ENCODE data around the gene BACH2.
"Not testable (repeated sequence)": the region's sequence is repeated elsewhere in the genome, so short reads cannot be mapped to it uniquely, and the experiment has no call there.

The BACH2 gene

DNA sequence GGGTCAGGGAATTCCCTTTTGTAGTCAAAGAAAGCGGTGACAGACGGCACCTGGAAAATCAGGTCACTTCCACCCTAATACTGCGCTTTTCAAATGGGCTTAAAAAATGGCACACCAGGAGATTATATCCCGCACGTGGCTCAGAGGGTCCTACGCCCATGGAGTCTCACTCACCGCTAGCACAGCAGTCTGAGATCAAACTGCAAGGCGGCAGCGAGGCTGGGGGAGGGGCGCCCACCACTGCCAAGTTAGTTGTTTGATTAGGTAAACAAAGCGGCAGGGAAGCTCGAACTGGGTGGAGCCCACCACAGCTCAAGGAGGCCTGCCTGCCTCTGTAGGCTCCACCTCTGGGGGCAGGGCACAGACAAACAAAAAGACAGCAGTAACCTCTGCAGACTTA lies 242.4 kb downstream of the BACH2 start:
- DNase-seq: not testable (repeated sequence)

GRCh38 chr6:90053614-90054013 lies 243.0 kb downstream of the BACH2 start:
- no peak for DNase-seq

DNA sequence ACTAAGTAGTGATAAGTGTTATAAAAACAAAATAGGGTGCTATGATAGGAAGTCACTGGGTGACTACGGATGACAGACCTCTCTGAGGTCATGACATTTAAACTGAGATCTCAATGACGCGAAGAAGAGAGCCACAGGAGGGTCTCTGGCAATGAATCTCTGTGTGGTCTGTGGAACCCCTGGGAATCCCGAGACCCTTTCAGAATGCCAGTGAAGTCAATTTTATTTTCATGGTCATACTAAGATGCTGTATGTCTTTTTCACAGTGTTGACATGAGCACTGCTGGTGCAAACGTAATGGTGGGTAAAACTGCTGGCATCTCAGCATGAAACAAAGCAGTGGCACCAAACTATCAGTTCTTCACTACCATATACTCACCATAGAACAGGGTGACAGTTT lies 247.3 kb downstream of the BACH2 start:
- no peak for DNase-seq

DNA sequence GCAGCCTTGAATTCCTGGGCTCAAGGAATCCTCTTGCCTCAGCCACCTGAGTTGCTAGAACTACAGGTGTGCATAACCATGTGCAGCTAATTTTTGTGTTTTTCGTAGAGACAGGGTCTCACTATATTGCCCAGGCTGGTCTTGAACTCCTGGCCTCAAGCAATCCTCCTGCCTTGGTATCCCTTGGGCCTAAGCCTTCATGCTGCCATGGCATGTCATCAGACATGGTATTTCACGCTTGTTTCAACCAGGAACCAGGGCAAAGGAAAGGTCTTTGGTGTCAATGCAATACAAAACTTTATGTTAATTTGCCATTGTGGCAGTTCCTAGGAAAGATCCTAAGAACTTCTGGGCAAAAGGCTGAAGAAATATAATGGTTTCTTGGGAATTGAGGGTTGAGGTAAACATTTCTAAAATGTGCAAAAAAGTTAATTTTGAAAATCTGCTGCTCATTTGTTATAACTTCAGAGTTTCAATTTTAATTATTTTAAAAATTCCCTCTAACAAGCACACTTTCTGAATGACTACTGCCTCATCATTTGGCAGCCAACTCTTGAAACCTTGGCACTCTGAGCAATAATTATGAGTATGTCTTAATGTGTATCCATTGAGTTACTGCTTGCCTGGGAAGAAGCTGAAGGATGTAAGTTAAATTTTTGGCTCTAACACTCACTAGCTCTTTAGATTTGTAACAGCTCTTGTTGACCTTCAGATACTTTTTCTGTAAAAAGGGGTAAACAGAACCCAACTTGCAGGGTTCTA lies 248.3 kb downstream of the BACH2 start:
- no peak for DNase-seq

GRCh38 chr6:90045535-90045934 lies 251.1 kb downstream of the BACH2 start:
- no peak for DNase-seq

DNA sequence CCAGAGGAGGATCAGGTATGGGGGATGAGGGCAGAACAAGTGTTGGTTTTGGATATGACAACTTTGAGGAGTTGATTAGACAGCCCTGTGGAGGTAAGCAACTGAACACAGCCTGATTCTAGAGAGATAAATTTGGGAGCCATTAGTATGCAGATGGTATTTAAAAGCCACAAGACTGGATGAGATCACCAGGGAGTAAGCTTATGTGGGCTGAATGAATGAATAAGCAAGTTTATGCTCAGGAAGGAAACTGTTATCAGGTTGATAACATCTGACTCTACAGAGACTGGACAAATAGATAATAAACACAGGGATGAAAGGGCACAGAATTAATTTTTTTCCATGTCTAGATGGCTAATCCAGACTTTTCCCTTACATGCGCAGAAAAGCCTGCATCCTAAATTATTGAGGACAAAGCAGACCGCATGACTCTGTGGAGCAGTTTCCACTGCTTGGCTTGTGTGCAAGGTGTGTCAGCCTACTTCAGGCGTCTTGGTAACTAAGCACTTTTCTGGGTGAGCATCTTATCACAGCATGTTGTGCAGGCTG lies 251.7 kb downstream of the BACH2 start:
- DNase-seq: no peak

GRCh38 chr6:90044182-90044832 lies 252.3 kb downstream of the BACH2 start:
- no peak for DNase-seq

GRCh38 chr6:90040931-90041330 lies 255.7 kb downstream of the BACH2 start:
- DNase-seq: no peak

GRCh38 chr6:90039911-90040310 lies 256.7 kb downstream of the BACH2 start:
- no peak for DNase-seq

DNA sequence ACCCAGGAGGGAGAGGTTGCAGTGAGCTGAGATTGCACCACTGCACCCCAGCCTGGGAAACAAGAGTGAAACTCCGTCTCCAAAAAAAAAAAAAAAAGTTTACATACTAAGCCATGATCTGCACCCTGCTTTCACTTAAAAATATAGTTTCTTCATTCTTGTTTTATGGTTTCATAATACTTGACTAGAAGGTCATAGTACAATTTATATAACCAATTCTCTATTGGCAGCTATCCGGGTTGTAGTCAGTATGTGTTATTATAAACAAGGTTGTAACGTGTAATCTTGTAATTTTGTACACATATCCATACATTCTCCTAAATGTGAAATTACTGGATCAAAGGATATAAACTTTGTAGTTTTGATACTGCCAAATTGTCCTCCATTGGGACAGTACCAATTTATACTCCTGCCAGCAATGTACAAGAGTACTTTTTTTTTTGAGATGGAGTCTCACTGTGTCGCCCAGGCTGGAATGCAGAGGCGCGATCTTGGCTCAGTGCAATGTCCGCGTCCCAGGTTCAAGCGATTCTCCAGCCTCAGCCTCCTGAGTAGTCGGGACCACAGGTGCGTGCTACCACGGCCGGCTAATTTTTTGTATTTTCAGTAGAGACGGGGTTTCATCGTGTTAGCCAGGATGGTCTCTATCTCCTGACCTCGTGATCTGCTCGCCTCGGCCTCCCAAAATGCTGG lies 257.5 kb downstream of the BACH2 start:
- no peak for DNase-seq

GRCh38 chr6:90036963-90037362 lies 259.7 kb downstream of the BACH2 start:
- no peak for DNase-seq

DNA sequence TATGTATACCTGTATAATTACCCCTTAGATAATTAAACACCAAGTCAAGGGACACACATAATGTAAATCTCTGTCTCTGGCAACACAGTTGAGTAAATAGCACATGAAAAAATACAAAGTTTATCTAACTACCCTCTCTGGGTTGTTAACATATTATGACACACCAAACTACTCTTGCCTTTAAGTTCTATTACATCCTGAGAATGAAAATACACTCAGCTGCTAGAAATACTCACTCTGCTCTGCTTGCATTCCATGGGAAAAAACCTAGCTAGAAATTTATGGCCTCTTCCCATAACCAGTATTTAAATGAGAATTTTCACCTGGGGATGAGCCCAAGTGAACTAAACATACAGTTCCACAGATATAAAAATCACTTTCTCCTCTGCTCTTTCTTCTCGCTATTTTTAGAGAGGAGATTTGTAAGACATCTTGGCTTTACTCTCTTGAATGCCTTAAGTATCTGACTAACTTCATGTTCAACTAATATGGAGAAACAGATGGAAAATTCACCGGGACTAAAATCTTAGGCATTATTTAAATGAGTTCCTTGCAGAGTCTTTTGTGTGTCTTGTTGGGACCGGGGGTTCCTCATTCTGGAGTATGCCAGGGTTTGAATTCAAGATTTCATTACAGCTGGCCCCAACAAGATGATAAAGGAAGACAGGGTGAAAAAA lies 261.5 kb downstream of the BACH2 start:
- no peak for DNase-seq

DNA sequence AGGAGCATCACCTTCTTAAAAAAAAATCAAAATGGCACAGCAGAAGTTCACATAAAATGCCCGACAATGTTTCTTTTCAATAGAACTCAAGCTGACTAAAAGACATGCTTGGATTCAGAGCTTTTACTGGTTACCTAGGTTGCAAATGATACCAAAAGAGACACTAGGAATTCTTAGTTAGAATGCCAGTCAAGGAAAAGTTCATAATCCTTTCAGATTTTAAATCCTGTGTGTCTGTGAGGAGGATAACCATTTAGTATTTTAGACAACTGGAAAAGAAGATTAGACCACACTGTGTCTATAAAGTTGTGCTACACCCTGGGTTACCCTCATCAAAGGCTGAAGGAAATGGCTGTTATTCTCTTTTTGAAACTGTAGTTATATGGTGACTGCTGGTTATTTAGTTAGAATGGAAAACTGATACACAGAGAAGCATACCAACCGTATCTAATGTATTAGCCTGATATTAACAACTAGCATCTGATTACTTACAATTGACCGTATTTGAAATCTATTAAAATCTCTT lies 262.8 kb downstream of the BACH2 start:
- no peak for DNase-seq

DNA sequence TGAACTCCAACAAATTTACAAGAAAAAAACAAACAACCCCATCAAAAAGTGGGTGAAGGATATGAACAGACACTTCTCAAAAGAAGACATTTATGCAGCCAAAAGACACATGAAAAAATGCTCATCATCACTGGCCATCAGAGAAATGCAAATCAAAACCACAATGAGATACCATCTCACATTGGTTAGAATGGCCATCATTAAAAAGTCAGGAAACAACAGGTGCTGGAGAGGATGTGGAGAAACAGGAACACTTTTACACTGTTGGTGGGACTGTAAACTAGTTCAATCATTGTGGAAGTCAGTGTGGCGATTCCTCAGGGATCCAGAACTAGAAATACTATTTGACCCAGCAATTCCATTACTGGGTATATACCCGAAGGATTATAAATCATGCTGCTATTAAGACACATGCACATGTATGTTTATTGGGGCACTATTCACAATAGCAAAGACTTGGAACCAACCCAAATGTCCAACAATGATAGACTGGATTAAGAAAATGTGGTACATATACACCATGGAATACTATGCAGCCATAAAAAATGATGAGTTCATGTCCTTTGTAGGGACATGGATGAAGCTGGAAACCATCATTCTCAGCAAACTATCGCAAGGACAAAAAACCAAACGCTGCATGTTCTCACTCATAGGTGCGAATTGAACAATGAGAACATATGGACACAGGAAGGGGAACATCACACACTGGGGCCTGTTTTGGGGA lies 264.0 kb downstream of the BACH2 start:
- not testable (repeated sequence) for DNase-seq

- DNase-seq: no peak
Observed at GRCh38 chr6:90028995-90029635, 267.5 kb downstream of the BACH2 start.

- DNase-seq: no peak
Observed at GRCh38 chr6:90028066-90028778, 268.4 kb downstream of the BACH2 start.

DNA sequence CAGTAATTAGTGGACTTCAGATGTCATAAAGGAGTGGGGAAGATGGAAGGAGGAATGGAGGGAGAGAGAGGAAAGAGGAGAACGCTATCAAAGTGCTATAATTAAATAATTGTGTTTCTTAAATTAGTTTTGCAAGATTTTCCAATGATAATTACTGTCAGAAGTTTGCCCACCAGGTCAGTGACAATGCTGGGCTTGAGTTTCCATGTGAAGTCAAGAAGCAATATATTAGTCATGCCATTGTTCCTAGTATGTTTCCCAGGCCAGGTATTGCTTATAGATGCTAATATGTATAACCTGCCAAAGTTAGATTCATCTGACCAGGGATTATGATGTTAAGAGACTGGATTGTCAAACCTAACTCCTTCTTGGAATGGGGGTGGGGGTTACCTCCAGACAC lies 270.4 kb downstream of the BACH2 start:
- DNase-seq: no peak

DNA sequence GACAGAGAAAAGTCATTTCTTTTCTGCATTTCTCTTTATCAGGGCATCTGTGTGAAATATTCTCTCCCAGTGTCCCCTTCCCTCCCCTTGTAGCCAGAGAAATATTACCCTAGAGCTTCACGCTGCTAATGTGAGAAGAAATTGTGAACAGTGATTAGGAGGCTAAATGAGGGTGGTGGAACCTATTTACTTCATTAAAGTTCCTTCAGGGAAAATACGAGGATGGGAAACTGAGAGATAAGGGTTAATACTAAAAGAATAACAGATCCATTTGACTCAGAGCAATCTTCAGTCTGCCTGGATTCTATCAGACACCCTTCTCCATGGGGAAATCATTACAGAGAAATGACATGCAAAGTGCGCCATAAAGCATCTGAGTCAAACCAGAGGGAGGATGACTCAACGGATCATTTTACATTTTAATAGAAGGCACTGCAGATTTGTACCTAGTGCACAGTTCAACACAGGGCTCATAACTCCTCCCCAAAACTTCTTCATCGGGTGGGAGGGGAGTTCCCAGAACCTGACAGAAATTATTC lies 271.1 kb downstream of the BACH2 start:
- DNase-seq: no peak

- DNase-seq: no peak
Observed at GRCh38 chr6:90024633-90025032, 272.0 kb downstream of the BACH2 start.

GRCh38 chr6:90021711-90022110 lies 274.9 kb downstream of the BACH2 start:
- DNase-seq: no peak

DNA sequence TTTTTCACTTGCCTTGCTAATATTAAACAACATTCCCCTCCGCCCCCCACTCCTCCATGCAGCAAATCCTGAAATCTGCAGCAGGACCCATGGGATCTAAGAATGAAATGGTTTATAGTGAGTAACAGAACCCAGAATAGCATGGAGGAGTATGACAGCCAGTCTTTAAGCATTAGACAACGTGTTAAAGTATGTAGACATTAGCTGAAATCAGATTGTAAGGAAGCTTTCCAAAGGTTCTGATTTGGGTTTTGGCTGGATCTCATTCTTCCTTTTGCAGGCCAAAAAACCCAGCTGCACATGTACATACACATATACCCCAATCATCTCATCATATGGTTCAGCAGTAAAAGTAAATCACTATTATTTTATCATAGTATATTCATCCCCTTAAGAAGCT lies 275.9 kb downstream of the BACH2 start:
- DNase-seq: no peak
